Measurements from ENCODE around the gene ID3.

DNA sequence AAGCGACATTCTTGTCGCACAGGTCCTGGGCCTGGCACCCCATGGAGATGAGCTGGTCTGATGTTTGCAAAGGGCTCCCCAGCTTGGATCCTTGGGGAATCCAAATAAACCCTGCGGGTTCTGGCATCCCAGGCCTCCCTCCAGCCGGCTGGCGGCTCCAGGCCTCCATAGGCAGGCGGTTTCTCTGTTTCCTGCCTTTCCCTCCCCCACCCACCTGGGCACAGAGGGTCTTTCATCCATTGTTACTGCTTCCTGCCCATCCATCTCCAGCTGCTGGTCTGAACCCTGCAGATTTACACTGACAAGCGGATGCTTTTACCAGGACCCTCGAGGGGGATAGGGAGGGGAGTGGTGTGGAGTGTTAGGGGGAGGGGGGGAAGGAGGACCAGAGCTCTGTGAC is 39.1 kb upstream of the ID3 start:
- TF ChIP-seq, protein P1, sequence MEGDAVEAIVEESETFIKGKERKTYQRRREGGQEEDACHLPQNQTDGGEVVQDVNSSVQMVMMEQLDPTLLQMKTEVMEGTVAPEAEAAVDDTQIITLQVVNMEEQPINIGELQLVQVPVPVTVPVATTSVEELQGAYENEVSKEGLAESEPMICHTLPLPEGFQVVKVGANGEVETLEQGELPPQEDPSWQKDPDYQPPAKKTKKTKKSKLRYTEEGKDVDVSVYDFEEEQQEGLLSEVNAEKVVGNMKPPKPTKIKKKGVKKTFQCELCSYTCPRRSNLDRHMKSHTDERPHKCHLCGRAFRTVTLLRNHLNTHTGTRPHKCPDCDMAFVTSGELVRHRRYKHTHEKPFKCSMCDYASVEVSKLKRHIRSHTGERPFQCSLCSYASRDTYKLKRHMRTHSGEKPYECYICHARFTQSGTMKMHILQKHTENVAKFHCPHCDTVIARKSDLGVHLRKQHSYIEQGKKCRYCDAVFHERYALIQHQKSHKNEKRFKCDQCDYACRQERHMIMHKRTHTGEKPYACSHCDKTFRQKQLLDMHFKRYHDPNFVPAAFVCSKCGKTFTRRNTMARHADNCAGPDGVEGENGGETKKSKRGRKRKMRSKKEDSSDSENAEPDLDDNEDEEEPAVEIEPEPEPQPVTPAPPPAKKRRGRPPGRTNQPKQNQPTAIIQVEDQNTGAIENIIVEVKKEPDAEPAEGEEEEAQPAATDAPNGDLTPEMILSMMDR (IDR thresholded peaks at IDR 0.05) = no peak
- no peak for TF ChIP-seq EZH2 (IDR thresholded peaks at IDR 0.05)
- no peak for TF ChIP-seq EZH2phosphoT487 (IDR thresholded peaks at IDR 0.05)

All from neural progenitor cell (in vitro differentiated cells).